ENCODE data around the gene HOXA5. TPM values are rescaled to one million over a fixed set of nuclear protein-coding genes. Genes with fewer than 3 reads are reported as not detected.

Gene HOXA5
- total RNA-seq, 2 experiments from 2014 or later, result not detected

DNA sequence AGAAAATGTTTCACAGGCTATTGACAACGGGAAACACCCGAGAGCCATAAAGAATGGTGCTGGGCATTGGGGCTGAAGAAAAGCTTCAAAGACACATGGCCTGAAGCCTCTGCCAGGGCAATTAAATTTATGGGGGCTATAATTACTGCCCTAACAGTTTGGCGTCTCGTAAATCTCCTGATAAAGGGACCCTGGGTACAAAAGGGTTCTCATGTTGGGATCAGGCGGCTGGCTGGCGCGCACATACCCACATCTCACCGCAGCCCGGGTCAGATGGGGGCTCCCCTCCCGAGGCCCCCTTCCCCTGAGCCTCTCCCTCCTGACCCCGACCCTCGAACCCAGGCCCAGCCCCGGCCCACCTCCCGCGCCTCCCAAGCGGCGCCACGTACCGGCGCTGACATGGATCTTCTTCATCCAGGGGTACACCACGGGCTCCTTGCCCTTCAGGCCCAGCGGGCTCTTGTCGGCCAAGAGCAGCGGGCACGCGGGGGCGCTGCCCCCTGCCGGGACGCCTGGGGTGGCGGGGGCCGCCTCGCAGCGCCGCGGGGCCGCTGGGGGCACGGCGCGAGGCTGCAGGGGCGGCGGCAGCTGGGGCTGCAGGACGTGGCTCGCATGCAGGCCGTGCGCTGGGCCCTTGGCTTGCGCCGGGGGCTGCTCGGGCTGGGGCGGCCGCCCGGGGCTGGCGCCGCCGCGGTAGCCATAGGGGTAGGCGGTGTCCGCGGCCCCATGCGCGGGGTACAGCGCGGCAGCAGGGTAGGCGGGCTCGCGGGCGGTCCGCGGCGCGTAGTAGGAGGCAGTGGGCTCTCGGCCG, 13.5 kb downstream of the HOXA5 start:
- no peak overlapping the region for H3K4me3 Mint-ChIP-seq
- no peaks in the 10 kb centered on the region for H3K9me3 Mint-ChIP-seq
- intact Hi-C loops (cut with micrococcal nuclease), result no loop called here
- H3K4me1 Mint-ChIP-seq (ENCODE audit: low read depth), result peaks cover 14% of the 10 kb centered on the region
- peaks cover 48% of the 10 kb centered on the region for H3K27me3 Mint-ChIP-seq (ENCODE audit: low read depth)
- no peak overlapping the region for H3K27ac Mint-ChIP-seq
- DNase-seq, result no peak
- H3K36me3 Mint-ChIP-seq (ENCODE audit: low read depth), result no peaks in the 10 kb centered on the region
- CTCF ChIA-PET, result no interaction called here

DNA sequence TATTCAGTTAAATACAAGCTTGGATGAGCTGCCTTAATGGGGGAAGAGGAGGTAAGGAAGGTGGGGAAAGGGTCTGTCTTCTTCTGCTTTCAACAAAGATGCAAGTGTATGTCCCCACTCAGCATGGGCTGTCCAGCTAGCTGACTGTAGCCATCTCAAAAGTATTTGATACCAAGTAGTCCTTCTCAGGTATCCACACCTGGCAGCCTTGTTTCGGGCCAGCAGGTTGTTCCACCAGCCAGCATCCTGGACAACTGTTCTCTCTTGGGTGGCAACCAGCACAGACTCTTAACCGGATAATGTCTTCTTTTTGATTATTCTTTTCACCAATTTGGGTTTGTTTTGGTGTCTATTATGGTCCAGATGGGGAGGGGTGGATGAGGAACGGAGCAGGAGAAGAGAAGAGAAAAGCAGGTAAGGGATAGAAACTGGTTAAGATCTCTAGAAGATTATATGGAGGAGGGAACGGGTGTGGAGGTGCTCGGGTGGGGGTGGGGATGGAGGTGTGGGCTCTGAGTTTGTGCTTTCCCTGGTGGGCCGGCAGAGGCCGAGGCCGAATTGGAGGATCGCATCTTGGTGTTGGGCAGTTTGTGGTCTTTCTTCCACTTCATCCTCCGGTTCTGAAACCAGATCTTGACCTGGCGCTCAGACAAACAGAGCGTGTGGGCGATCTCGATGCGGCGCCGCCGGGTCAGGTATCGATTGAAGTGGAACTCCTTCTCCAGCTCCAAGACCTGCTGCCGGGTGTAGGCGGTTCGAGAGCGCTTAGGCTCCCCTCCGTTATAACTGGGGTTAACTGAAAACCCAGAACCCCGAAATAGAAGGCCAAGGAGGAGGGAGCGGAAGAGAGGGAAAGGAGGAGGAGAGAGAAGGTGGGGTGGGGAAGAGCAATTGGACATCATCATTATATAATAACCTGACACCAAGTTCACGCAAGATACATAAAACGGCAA, 14.4 kb downstream of the HOXA5 start:
- CTCF ChIA-PET, result no interaction called here
- no peaks in the 10 kb centered on the region for H3K36me3 Mint-ChIP-seq (ENCODE audit: low read depth)
- no peak for DNase-seq
- intact Hi-C loops (cut with micrococcal nuclease), result no loop called here
- no peak overlapping the region for H3K4me3 Mint-ChIP-seq
- H3K27me3 Mint-ChIP-seq (ENCODE audit: low read depth), result peaks cover 44% of the 10 kb centered on the region
- no peak overlapping the region for H3K27ac Mint-ChIP-seq
- H3K9me3 Mint-ChIP-seq, result no peaks in the 10 kb centered on the region
- H3K4me1 Mint-ChIP-seq (ENCODE audit: low read depth), result peaks cover 5% of the 10 kb centered on the region

DNA sequence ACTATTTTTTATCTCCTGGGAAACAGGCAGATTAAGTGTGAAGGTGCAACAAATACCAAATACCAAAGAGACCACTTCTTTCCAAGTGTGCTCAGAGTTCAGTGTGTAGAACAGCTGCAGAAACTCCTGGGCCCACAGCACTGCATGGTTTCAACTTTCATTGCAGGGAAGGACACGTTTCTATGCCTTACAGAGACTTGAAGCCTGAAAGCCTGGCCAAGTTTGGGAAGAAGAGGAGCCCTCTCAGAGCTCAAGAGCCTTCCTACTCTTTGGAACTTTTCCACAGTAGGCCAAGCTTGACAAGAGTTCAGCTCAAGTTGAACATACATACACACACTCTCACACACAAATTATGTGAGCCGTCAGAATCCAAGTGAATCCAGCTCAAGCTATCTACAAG, 15.4 kb downstream of the HOXA5 start:
- CTCF ChIA-PET, result interaction anchor here (0.8 kb wide), 1 partner anchor 22 kb away, joined by 3 read pairs; no protein-coding TSS in a partner anchor
- Mint-ChIP-seq H3K27ac (no peak overlapping the region), H3K9me3 (no peaks in the 10 kb centered on the region), H3K36me3 (ENCODE audit: low read depth) (no peaks in the 10 kb centered on the region), H3K27me3 (ENCODE audit: low read depth) (peaks cover 41% of the 10 kb centered on the region), H3K4me1 (ENCODE audit: low read depth) (no peaks in the 10 kb centered on the region), H3K4me3 (no peak overlapping the region)
- intact Hi-C loops (cut with micrococcal nuclease), result no loop called here
- DNase-seq, result no peak

GRCh38 chr7:27126596-27127327, 16.7 kb downstream of the HOXA5 start:
- H3K27ac Mint-ChIP-seq, result no peak overlapping the region
- intact Hi-C loops (cut with micrococcal nuclease), result no loop called here
- DNase-seq, result no peak
- H3K9me3 Mint-ChIP-seq, result no peaks in the 10 kb centered on the region
- no peaks in the 10 kb centered on the region for H3K36me3 Mint-ChIP-seq (ENCODE audit: low read depth)
- CTCF ChIA-PET, result no interaction called here
- H3K4me1 Mint-ChIP-seq (ENCODE audit: low read depth), result no peaks in the 10 kb centered on the region
- H3K27me3 Mint-ChIP-seq (ENCODE audit: low read depth), result peaks cover 35% of the 10 kb centered on the region
- no peak overlapping the region for H3K4me3 Mint-ChIP-seq

DNA sequence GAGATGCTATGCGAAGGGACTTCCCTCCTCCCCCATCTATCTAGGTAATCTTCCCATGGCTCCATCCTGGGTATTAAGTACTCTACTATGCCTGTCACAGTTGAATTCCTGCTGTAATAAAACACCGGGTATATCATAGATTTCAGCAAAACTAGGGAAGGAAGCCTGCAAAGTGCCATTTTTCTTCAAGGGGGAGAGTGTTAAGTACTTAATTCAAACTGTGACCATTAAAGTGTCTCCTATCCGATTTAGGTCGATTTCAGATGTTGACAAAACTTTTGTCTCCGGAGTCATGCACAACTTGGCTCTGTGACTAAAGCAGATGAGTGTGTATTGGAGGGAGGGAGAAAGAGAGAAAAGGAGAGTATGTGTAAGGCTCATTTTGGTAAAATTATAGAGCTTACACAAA, 17.5 kb downstream of the HOXA5 start:
- CTCF ChIA-PET, result no interaction called here
- H3K36me3 Mint-ChIP-seq (ENCODE audit: low read depth), result no peaks in the 10 kb centered on the region
- H3K9me3 Mint-ChIP-seq, result no peaks in the 10 kb centered on the region
- no peak overlapping the region for H3K4me3 Mint-ChIP-seq
- DNase-seq, result no peak
- H3K4me1 Mint-ChIP-seq (ENCODE audit: low read depth), result no peaks in the 10 kb centered on the region
- intact Hi-C loops (cut with micrococcal nuclease), result no loop called here
- peaks cover 28% of the 10 kb centered on the region for H3K27me3 Mint-ChIP-seq (ENCODE audit: low read depth)
- no peak overlapping the region for H3K27ac Mint-ChIP-seq

GRCh38 chr7:27124902-27125689, 18.4 kb downstream of the HOXA5 start:
- intact Hi-C loops (cut with micrococcal nuclease), result no loop called here
- H3K36me3 Mint-ChIP-seq (ENCODE audit: low read depth), result no peaks in the 10 kb centered on the region
- H3K9me3 Mint-ChIP-seq, result no peaks in the 10 kb centered on the region

GRCh38 chr7:27124096-27124901, 19.2 kb downstream of the HOXA5 start:
- CTCF ChIA-PET, result no interaction called here
- peaks cover 28% of the 10 kb centered on the region for H3K27me3 Mint-ChIP-seq (ENCODE audit: low read depth)
- no peaks in the 10 kb centered on the region for H3K9me3 Mint-ChIP-seq
- H3K4me1 Mint-ChIP-seq (ENCODE audit: low read depth), result no peaks in the 10 kb centered on the region
- no peaks in the 10 kb centered on the region for H3K36me3 Mint-ChIP-seq (ENCODE audit: low read depth)
- no peak for DNase-seq
- H3K4me3 Mint-ChIP-seq, result no peak overlapping the region
- intact Hi-C loops (cut with micrococcal nuclease), result no loop called here
- H3K27ac Mint-ChIP-seq, result no peak overlapping the region

More at GRCh38 chr7:27124902-27125689, 18.4 kb downstream of the HOXA5 start:
- Mint-ChIP-seq H3K4me1 (ENCODE audit: low read depth) (no peaks in the 10 kb centered on the region), H3K4me3 (no peak overlapping the region), H3K27ac (no peak overlapping the region), H3K27me3 (ENCODE audit: low read depth) (peaks cover 28% of the 10 kb centered on the region)
- CTCF ChIA-PET, result no interaction called here
- no peak for DNase-seq

DNA sequence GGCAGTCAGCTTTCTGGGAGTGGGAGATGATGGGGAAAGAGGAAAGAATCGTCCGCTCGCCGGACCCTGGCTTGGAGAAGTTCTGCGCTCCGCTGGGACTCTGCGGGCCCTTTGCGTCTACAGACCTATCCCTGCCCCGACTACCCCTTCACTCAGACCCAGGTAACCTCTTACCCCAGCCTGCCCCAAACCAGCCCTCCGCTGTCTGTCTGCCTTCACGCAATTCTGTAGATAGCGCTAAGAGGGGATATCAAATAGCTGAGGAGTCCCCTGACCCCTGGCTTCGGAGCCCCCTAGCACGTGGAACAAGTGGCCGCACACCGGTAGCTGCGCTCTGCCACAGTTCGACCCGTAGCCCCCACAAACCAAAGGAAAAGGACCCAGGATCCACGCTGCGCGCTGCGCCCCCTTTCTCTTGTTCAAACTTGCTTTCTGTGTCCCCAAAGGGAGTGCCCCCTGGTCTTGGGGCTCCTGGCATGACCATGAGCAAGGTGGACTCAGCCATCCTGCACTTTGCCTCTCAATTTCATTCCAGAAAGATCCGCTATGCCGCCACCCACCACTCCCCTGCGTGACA, 19.9 kb downstream of the HOXA5 start:
- H3K27ac Mint-ChIP-seq, result no peak overlapping the region
- no peaks in the 10 kb centered on the region for H3K36me3 Mint-ChIP-seq (ENCODE audit: low read depth)
- DNase-seq, result no peak
- H3K4me3 Mint-ChIP-seq, result no peak overlapping the region
- no peaks in the 10 kb centered on the region for H3K4me1 Mint-ChIP-seq (ENCODE audit: low read depth)
- no peaks in the 10 kb centered on the region for H3K9me3 Mint-ChIP-seq
- intact Hi-C loops (cut with micrococcal nuclease), result no loop called here
- CTCF ChIA-PET, result no interaction called here
- H3K27me3 Mint-ChIP-seq (ENCODE audit: low read depth), result peaks cover 24% of the 10 kb centered on the region

GRCh38 chr7:27123007-27123476, 20.4 kb downstream of the HOXA5 start:
- CTCF ChIA-PET, result interaction anchor here (0.6 kb wide), 1 partner anchor 68 kb away, joined by 6 read pairs; no protein-coding TSS in a partner anchor
- Mint-ChIP-seq H3K36me3 (ENCODE audit: low read depth) (no peaks in the 10 kb centered on the region), H3K9me3 (no peaks in the 10 kb centered on the region), H3K4me1 (ENCODE audit: low read depth) (no peaks in the 10 kb centered on the region), H3K27ac (no peak overlapping the region), H3K4me3 (no peak overlapping the region), H3K27me3 (ENCODE audit: low read depth) (peaks cover 23% of the 10 kb centered on the region)
- no peak for DNase-seq
- intact Hi-C loops (cut with micrococcal nuclease), result no loop called here

GRCh38 chr7:27122077-27122910, 21.2 kb downstream of the HOXA5 start:
- H3K27me3 Mint-ChIP-seq (ENCODE audit: low read depth), result peaks cover 15% of the 10 kb centered on the region
- no peaks in the 10 kb centered on the region for H3K4me1 Mint-ChIP-seq (ENCODE audit: low read depth)
- DNase-seq, result no peak
- no peak overlapping the region for H3K27ac Mint-ChIP-seq
- intact Hi-C loops (cut with micrococcal nuclease), result no loop called here
- H3K9me3 Mint-ChIP-seq, result no peaks in the 10 kb centered on the region
- no peak overlapping the region for H3K4me3 Mint-ChIP-seq
- H3K36me3 Mint-ChIP-seq (ENCODE audit: low read depth), result no peaks in the 10 kb centered on the region
- CTCF ChIA-PET, result interaction anchor here (0.6 kb wide), 2 partner anchors 67 to 1013 kb away, joined by 3 to 6 read pairs; no protein-coding TSS in a partner anchor

Measured in activated naive CD4-positive, alpha-beta T cell treated with anti-CD3 and anti-CD28 coated beads for 36 hours (primary cell).